Neural cell (in vitro differentiated cells): ENCODE measurements around the gene CARD19.

Experiments used
- CTCF ChIP-seq: fragments of 450-650 bp; IDR thresholded peaks from 2 replicates; pipeline ENCODE4 v1.5.1; 2014; ENCODE audit warnings: antibody characterized with exemption, mild to moderate bottlenecking, moderate library complexity; ENCODE audit not compliant: poor library complexity, severe bottlenecking
- EP300 ChIP-seq: fragments of 450-650 bp; conservative IDR thresholded peaks from 2 replicates; pipeline ENCODE4 v1.6.1; 2014; ENCODE audit warnings: antibody characterized with exemption, mild to moderate bottlenecking, moderate library complexity; ENCODE audit not compliant: poor library complexity, severe bottlenecking
- EZH2 ChIP-seq: fragments of 200-600, 300-800 bp; shearing (Covaris generic), sonication (generic); IDR thresholded peaks from 2 replicates; pipeline ENCODE4 v1.6.1; 2014; ENCODE audit warnings: antibody characterized with exemption, low read length, borderline replicate concordance, mild to moderate bottlenecking; ENCODE audit not compliant: insufficient read depth, poor library complexity, severe bottlenecking
- POLR2AphosphoS5 ChIP-seq: IDR thresholded peaks from 2 replicates; pipeline ENCODE4 v1.6.1; 2012
- RAD21 ChIP-seq: fragments of 450-650 bp; conservative IDR thresholded peaks from 2 replicates; pipeline ENCODE4 v1.6.1; 2014; ENCODE audit warnings: antibody characterized with exemption, mild to moderate bottlenecking, moderate library complexity
- REST ChIP-seq: IDR thresholded peaks from 2 replicates; pipeline ENCODE4 v1.6.1; 2012; ENCODE audit warnings: borderline replicate concordance
- SMC3 ChIP-seq: fragments of 450-650 bp; conservative IDR thresholded peaks from 2 replicates; pipeline ENCODE4 v1.6.1; 2014; ENCODE audit warnings: antibody characterized with exemption, mild to moderate bottlenecking, moderate library complexity; ENCODE audit not compliant: poor library complexity

- TF ChIP-seq SMC3 (no peak), POLR2AphosphoS5 (no peak), CTCF (no peak), EZH2 (no peak), RAD21 (no peak), EP300 (no peak), REST (no peak)
These were observed 14.9 kb upstream of the CARD19 start for GRCh38 chr9:93081081-93081529.
